IPS-NIHi11 (cell line): Measurements from ENCODE around the gene ADARB2.

Source experiments
- DNase-seq: peaks from one replicate; pipeline ENCODE4 v3.0.0; 2012; ENCODE audit warnings: mixed read lengths, low spot score

Gene ADARB2

GRCh38 chr10:1287487-1287886, 449.8 kb downstream of the ADARB2 start:
- DNase-seq: no peak

DNA sequence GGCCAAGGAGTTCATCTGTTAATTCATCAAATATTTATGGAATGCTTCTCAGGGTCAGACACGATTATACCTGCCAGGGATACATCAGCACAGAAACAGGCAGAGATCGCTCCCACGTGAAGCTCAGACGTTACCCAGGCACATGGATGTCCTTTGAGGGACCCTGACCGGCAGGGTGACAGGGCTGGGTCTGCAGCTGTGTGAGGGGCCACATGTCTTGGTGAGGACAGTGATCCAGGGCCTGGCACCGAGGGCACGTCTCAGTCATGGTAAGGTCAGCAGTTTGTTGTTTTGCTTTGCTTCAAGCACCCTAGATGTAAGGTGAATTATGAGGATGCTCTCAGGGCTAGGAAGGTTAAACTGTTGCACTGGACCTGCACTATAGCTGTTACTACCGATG, 453.2 kb downstream of the ADARB2 start:
- no peak for DNase-seq

DNA sequence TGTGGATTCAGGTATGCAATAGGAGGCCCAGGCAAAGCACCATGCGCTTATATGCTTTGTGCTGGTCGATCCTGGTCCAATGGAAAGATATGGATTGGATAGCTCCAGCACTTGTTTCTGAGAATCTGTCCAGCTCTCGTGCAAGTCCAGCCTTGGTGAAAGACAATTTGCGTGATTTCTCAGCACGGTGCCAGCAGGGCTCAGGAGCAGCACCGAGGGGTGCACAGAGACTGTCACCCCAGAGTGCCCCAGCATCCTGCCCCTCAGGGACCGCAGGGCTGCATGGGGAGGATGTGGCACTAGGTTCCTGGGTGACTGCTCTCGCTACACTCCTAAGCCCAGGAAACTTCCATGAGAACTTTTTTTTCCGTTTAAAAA, 455.9 kb downstream of the ADARB2 start:
- DNase-seq: no peak

- no peak for DNase-seq
These were observed 456.6 kb downstream of the ADARB2 start for GRCh38 chr10:1280466-1281404.

DNA sequence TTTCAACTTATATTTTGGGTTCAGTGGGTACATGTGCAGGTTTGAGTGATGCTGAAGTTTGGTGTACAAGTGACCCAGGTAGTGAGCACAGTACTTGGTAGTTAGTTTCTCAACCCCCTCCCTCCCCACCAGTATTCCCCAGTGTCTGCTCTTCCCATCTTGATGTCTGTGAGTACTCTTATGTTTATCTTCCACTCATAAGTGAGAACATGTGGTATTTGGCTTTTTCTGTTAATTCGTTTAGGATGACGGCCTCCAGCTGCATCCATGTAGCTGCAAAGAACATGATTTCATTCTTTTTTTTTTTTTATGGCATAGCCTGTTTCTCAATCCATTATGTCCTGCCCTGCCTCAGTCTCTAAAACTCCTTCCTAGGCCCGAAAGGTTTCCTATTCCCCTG, 459.0 kb downstream of the ADARB2 start:
- no peak for DNase-seq

DNA sequence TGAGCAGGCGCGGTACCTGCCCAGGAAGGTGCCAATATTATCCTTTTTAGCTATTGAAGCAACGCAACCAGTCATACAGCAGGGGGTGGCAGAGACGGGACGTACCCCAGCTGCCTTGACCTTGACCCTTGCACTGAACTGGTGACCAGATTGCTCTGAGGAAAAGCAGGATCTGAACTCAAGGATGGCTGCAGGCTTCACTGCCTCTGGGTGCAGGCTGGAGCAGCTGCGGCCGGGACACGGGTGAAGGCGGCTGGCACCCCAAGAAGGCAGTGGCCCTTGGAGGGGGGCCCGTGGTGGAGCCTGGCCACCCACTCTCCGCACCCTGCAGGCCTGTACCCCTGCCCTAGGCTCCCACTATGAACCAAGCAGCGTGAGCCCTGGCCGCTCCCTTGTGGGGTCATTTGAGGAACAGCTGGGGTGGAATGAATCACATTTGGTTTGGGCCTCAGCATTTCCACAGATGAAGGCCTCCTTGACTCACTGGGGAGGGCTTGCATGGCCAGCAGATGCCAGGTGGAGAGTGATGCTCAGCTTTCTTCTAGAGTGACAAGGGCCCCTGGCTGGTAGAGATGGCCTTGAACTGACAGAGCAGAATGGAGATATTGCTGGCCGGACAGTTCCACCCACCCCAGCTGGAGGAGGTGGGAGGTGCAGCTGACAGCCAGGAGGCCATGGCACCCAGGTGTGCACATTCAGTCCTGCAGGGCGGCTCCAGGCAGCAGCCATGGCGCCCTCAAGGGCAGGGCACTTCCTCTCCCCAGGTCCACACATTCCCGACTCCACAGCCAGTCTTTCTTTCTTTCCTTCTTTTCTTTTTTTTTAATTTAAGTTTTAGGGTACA, 462.4 kb downstream of the ADARB2 start:
- DNase-seq: no peak

DNA sequence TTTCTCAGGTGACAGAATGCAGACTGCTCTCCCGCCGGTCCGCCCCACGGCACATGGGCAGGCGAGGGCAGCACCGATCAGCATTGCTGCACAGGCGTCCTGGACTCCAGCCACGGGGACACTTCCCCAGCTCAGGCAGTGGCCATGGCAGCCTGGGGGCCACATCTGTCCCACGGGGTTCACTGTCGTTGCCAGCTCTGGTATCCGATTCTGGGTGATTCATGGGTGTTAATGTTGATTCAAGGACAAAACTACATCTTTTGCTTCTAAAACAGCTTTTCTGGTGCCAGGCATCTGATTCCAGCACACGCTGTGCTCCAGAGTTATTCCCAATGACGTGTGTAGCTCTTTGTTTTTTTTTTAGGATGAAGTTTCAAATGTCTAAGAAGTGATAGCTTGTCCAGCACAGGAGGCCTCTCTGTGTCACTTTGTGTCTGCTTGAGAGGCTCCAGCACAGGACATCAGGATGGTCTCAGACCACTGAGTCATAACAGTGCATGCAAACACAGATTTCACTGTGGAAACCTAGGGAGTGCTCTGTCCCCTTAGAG, 463.1 kb downstream of the ADARB2 start:
- no peak for DNase-seq

GRCh38 chr10:1273372-1274105, 463.8 kb downstream of the ADARB2 start:
- no peak for DNase-seq

- DNase-seq: no peak
These were observed 464.6 kb downstream of the ADARB2 start for GRCh38 chr10:1272777-1273161.

DNA sequence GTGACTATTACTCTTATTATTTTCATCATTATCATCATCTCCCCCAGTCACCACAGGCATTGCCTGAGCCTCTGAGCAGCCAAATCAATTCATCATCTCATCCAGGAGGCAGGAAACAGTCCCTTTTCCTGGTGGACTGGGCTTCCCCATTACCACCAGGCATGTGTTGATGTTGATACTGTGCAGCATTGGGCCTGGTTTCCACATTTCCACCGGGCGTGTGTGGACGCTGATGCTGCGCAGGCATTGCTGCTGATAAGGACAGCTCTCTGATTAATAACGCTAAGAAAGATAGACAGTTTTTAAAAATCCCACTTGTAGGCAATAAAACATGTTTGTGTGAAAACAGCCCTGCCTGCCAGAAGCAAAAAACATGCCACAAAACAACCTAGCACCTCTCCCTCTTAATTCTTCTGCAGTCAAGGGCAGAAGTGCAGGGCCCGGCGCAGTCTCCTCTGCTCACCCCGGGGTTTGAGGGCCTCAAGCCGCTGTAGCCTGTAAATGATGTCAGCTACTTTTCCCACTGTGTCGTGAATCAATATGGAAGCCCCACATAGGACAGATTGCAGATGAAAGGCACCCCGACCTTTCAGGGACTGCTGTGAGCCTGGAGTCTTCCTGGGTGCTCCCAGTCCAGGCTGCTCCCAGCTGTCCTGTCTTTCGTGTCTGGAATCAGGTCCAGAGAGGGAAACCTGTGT, 465.1 kb downstream of the ADARB2 start:
- no peak for DNase-seq

GRCh38 chr10:1270906-1271305, 466.4 kb downstream of the ADARB2 start:
- no peak for DNase-seq

- no peak for DNase-seq
These were observed 466.8 kb downstream of the ADARB2 start for GRCh38 chr10:1270490-1270889.

DNA sequence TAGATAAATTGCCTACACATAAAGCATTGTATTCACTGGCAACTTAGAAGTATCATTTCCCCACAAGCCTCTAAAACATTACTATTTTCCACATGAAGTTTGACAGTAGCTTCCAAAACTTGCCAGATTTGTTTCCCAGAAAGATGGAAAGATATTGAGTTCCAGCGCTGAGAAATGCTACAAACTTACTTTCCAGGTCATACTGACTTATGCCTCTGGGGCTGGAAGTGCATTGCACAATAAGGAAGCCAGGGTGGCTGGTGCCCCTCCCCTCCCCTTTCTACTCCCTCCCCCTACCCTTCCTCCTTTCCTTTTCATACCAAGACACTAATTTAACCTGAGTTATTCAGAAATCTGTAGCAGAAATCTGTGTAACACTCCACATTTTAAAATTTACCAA, 468.5 kb downstream of the ADARB2 start:
- DNase-seq: no peak

- no peak for DNase-seq
These were observed 469.8 kb downstream of the ADARB2 start for GRCh38 chr10:1267568-1267967.

- no peak for DNase-seq
These were observed 470.2 kb downstream of the ADARB2 start for GRCh38 chr10:1267148-1267547.

DNA sequence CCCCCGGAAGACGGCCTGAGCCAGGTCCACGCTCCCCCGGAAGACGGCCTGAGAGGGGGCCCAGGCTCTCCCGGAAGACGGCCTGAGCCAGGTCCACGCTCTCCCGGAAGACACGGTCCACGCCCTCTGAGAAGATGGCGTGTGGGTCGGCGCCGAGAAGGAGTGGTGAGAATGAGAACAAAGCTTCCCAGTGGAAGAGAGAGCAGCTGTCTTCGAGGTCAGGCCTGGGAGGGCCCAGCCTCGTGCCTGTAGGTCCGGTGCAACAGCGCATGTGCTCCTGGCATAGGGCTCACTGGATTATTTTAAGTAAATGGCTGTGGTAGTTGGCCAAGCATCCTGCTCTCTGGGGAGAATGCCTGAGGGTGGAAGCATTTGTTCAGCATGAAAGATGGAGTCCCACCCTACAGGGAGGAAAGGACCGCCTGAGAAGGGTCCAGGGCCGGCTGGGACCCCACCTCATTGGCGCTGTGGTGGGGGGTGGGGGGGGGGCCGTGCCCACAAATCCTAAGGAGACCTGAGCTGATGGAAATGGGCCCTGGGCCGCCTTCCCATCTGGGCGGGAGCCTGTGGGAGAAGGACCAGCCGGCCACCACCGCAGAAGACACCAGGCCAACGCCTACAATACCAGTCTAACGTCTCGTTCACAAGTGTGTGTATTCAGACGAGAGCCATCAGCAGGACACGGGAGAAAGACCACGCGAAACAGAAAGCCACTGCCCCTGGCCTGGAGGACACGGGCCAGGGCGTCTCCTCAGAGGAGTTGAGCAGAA, 471.1 kb downstream of the ADARB2 start:
- no peak for DNase-seq

DNA sequence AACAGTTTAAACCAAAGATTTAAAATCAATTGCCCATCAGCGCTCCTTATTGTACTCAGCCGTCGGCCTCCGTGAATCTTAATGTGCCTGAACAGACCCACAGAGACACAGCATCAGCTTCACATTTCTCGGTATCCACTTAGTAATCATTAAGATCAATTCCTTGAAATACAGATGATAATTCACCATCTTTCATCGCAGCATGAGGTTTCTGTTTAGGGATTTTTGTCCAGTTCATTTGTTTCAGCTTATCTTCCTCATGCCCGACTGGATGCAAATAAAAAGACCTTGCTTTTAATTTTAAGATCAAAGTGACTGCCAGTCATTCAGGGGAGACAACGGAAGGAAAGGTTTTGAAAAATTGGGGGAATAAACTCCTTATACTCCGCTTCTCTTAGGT, 473.3 kb downstream of the ADARB2 start:
- no peak for DNase-seq

DNA sequence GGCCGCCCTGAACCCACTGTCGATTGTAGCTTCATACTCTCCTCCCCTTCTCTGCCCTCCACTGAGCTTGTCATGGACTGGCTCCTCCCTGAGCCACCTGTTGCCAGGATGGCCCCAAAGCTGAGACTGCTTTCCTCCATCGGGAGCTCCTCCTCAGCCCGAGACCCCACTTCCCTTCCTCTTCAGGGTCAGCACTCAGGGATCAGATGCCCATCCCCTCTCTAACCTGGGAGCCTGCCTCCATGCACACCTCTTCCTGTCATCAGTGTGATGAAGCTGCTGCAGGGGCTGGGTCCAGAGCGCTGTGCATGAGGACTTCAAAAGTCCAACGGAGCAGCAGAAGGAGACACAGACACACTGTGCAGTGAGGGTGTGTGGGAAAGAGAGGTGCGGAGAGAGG, 480.1 kb downstream of the ADARB2 start:
- no peak for DNase-seq

DNA sequence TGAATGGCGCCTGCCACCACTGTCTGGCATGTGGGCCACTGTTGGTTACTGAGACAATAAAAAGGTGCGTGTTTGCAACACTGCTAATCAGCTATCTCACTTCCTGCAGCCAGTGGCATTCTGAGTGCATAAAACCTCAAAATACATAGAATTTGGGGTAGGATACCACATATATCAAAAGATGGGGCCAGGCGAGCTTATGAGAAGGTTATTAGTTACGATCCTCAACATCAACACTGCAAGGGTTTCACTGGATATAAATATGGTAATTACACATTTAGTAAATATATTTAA, 480.9 kb downstream of the ADARB2 start:
- no peak for DNase-seq

DNA sequence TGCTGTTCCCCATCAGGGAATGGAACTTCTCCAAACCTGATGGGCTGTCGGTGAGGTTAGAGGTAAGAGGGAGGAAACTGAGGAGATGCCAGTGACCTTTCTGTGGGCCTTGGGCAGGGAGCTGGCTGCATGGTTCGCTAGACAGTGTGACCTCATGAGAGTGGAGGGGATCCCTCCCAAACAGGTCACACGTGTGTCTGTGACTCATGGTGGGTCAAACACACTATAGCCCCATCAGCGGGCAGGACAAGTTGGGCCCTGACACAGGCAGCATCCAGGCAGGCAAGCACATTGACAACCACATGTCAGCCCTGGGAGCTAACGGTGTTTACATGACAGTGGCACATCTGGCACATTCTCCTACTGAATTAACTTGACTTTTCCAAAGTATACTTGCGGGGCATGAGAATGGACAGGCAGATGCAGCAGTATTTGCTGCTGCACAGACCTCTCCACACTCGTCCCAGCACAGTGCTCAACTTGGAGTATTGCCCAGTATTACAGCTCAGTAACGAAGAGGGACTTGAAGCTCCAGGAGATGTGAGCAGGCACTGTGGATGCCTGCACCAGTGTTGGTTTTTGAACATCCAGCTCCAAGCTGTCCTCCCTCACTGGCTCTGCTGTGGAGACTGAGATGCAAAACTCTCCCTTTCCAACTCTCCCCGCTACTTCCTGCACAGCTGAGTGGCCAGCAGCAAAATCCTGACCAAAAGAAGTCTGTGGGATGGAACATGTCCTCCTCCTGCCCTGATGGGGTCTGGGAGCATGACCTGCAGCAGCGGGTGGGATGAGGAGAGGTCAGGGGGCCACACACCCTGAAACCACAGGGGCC, 481.5 kb downstream of the ADARB2 start:
- DNase-seq: no peak
